H1 (cell line): ENCODE data around the gene LHCGR. TPM values are rescaled to one million over a fixed set of nuclear protein-coding genes. Genes with fewer than 3 reads are reported as not detected.

Source experiments
- ATF3 ChIP-seq: IDR thresholded peaks from 2 replicates; pipeline ENCODE4 v1.6.1; 2011; ENCODE audit warnings: low read depth, mild to moderate bottlenecking, low read length; ENCODE audit not compliant: insufficient read depth
- CHD7 ChIP-seq: fragments of 300-600 bp; sonication (generic); IDR thresholded peaks from 2 replicates; pipeline ENCODE4 v1.7.1; 2012; ENCODE audit warnings: low read length, moderate library complexity, mild to moderate bottlenecking, inconsistent platforms; ENCODE audit not compliant: insufficient replicate concordance
- JUND ChIP-seq: IDR thresholded peaks from 2 replicates; pipeline ENCODE4 v1.6.1; 2011; ENCODE audit warnings: mild to moderate bottlenecking, improper control_type of control experiment, low read length
- MAX ChIP-seq: IDR thresholded peaks from 2 replicates; pipeline ENCODE4 v1.6.1; 2012; ENCODE audit warnings: inconsistent platforms
- PHF8 ChIP-seq: fragments of 200-600 bp; sonication (generic); conservative IDR thresholded peaks from 2 replicates; pipeline ENCODE4 v1.7.1; 2012; ENCODE audit warnings: low read depth, mild to moderate bottlenecking, inconsistent platforms, low read length, moderate library complexity
- SIN3A ChIP-seq, 2 experiments: IDR thresholded peaks in 1 of 2; conservative IDR thresholded peaks in 1 of 2; 2 replicates each; pipeline ENCODE4 v1.6.1; 2011 to 2012; ENCODE audit warnings: low read length in 2 of 2, improper control_type of control experiment in 1 of 2, low read depth in 1 of 2, mild to moderate bottlenecking in 1 of 2
- SP2 ChIP-seq: IDR thresholded peaks from 2 replicates; pipeline ENCODE4 v1.6.1; 2012; ENCODE audit warnings: mild to moderate bottlenecking, low read length, inconsistent platforms
- polyA plus RNA-seq, 7 experiments: library from polyadenylated mRNA; depleted of rRNA in 3 of 7; stranded (reverse) in 5 of 7; unstranded in 2 of 7; fragments of >200 nt in 5 of 7; fragments of 200-250 nt in 2 of 7; gene quantifications; 1 replicate in 5 of 7; 2 replicates in 1 of 7; 4 replicates in 1 of 7; pipeline versions ENCODE4 v1.2.1 to v1.2.3, GENCODE V29; 2011 to 2013; ENCODE audit warnings: missing spikeins in 2 of 7, mixed read lengths in 2 of 7
- total RNA-seq: library from RNA; stranded (reverse); fragmentation: NEBNext Ultra II Directional; extraction: Animal tissue kit (Norgen Biotek cat#: 25700); gene quantifications from 2 replicates; pipeline ENCODE4 v1.2.1, GENCODE V29; 2021

LHCGR gene
- total and polyA plus RNA-seq, 2 of the 8 experiments (the other 6 are each of a cell fraction or from before 2014, with no cell fraction given), result 0.30 to 0.73 TPM

- TF ChIP-seq CHD7 (no peak), SP2 (no peak), MAX (no peak), SIN3A (conservative IDR thresholded peaks at IDR 0.05 in 1 of 2, IDR thresholded peaks at IDR 0.05 in 1 of 2; ENCODE audit: low read depth in 1 of 2, low read length in 2 of 2) (no peak), ATF3 (no peak), PHF8 (no peak), JUND (no peak)
Measured at GRCh38 chr2:48693066-48693465, 62.5 kb downstream of the LHCGR start (continued).
